ENCODE results near the gene LRRC56.
A peak's percentile ranks its signal among the peaks of the same experiment; 100 is the strongest.

LRRC56 gene

GRCh38 chr11:540583-541432 is 3.5 kb downstream of the LRRC56 start:
- no peak for DNase-seq (ENCODE audit: low read depth in 2 of 2)

GRCh38 chr11:541433-541885 is 4.1 kb downstream of the LRRC56 start:
- no peak for DNase-seq (ENCODE audit: low read depth in 2 of 2)

- DNase-seq (ENCODE audit: low read depth in 2 of 2), result no peak
These were observed 7.5 kb downstream of the LRRC56 start for GRCh38 chr11:544817-545166.

DNA sequence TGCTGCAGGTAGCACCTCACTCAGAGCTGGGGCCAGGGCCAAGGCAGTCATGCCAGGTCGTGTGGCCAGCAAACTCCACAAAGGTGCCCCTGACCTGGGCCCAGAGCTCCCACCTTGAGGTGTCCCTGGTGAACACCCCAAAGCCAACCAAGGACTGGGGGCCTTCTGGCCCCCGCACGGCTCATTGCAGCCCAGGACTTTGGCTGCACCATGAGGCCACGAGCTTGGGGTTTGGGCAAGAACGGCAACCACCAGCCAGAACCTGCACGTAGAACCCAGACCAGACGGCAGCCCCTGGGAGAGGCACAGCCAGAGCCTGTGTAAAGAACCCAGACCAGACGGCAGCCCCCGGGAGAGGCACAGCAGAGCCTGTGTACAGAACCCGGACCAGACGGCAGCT is 7.8 kb downstream of the LRRC56 start:
- no peak for DNase-seq (ENCODE audit: low read depth in 2 of 2)

GRCh38 chr11:548700-549603 is 11.6 kb downstream of the LRRC56 start:
- no peak for DNase-seq (ENCODE audit: low read depth in 2 of 2)

GRCh38 chr11:550021-550745 is 12.9 kb downstream of the LRRC56 start:
- DNase-seq (ENCODE audit: low read depth in 2 of 2), result no peak

DNA sequence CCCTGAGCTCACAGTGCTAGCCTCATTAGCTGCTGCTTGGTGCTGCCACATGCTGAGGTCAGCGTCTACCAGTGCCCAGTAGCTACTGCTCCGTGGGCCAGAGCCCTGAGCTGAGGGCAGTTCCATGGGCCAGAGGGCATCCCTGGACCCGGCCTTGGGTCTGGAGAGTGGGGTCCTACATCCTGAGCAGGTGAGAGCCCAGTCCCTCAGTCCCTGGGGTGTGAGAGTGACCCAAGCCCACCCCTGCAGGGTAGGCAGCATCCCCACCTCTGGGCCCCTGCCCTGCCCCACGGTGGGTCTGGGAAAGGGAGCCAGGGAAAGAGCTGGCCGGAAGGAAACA is 13.4 kb downstream of the LRRC56 start:
- no peak for DNase-seq (ENCODE audit: low read depth in 2 of 2)

GRCh38 chr11:551131-551530 is 13.8 kb downstream of the LRRC56 start:
- no peak for DNase-seq (ENCODE audit: low read depth in 2 of 2)

- DNase-seq (ENCODE audit: low read depth in 2 of 2), result no peak
These were observed 14.3 kb downstream of the LRRC56 start for GRCh38 chr11:551596-551995.

DNA sequence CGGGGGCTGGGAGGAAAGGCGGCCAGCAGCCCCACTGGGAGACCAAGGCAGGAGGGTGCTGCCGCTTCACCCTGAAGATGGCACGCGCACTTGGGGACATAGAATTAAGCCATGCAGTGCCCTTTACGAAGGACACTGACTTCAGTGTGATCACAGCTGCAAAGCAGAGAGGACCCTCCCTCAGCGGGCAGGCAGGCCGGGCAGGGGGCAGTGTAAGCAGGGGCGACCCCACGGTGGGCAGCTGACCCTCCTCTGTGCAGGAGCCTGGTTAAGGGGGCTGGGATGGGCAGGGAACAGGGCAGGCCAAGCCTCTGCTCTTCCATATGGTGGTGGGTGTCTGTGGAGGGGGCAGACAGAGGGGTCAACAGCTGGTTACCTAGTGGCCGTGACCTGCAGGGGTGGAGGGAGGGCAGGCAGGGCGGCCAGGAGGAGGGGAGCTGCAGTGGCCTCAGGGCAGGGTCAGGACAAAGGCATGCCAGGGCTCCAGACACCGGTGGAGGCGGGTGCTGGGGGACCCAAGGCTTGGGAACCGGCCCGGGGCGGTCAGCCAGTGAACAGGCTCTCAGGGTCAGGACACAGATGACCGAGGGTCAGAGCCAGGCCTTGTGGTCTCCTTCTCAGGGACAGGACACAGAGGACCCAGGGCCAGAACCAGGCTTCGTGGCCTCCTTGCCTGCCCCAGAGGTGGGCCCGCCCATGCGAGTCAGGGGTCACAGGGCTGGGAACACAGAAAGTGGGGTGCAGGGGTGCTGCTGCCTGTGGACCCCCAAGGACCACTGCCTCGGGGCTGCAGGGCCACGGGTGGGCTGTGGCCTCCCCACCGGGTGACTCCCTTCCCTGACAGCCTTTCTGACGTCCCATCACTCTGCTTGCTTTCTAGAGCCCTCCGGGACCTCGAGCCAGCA is 16.0 kb downstream of the LRRC56 start:
- DNase-seq (ENCODE audit: low read depth in 2 of 2), result no peak

DNA sequence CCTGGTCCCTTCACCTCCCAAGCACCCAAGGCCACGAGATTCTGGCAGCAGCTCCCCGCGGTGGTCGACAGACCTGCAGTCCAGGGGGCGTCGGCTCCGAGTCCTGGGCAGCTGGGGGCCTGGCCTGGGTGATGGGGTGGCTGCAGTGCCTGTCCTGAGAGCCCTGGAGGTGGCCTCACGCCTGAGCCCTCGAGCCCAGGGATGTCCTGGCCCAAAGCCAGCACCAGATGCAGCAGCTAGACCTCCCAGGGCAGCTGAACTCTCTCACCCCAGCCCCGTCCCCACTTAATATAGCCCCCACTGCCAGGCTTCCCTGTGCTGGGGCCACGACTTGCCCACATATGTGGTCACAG is 16.6 kb downstream of the LRRC56 start:
- DNase-seq (ENCODE audit: low read depth in 2 of 2), result no peak

- DNase-seq (ENCODE audit: low read depth in 2 of 2), result peak; percentile 76 to 80
These were observed 17.3 kb downstream of the LRRC56 start for GRCh38 chr11:554428-555226.

- DNase-seq (ENCODE audit: low read depth in 2 of 2), result no peak
These were observed 18.0 kb downstream of the LRRC56 start for GRCh38 chr11:555227-555779.

DNA sequence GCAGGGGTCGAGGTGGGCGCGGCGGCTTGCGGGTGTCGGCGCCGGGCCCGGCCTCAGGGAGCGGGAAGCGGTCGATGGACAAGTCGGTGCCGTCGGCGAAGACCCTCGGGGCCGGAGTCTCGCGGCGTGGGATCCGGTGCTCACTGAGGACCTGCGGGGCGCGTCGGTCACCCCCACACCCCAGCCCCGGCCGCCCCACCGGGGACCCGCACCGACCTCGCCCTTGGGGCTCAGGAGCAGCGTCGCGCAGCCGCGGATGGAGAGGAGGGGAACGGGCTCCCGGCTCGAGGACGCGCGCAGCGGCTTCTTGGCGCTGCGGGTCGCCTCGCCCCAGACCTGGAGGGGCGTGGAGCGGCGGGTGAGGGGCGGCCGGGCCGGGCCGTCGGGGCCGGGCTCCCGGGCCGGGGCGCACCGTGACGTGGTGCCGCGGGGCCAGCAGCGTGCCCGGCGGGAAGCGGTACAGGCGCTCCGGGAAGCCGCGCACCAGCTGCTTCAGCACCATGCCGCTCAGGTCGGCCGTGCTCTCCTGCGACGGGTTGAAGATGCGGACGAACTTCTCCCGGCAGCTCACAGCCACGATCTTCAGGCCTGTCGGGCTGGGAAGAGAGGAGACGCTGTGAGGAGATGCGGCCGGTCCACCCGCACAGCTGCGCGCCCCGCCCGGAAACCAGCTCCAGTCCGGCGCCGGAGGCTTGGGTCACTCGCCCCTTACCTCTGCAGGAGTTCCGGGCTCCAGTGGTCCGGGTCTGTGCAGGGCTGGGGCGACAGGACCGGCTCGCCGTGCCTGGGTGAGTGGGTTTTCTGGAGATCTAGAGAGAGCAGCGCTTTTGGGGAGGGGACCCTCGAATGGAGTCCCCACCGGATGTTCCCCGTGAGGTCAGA is 18.7 kb downstream of the LRRC56 start:
- DNase-seq (ENCODE audit: low read depth in 2 of 2), result no peak

- no peak for DNase-seq (ENCODE audit: low read depth in 2 of 2)
These were observed 19.4 kb downstream of the LRRC56 start for GRCh38 chr11:556662-557256.

- DNase-seq (ENCODE audit: low read depth in 2 of 2), result no peak
These were observed 20.2 kb downstream of the LRRC56 start for GRCh38 chr11:557328-558132.

DNA sequence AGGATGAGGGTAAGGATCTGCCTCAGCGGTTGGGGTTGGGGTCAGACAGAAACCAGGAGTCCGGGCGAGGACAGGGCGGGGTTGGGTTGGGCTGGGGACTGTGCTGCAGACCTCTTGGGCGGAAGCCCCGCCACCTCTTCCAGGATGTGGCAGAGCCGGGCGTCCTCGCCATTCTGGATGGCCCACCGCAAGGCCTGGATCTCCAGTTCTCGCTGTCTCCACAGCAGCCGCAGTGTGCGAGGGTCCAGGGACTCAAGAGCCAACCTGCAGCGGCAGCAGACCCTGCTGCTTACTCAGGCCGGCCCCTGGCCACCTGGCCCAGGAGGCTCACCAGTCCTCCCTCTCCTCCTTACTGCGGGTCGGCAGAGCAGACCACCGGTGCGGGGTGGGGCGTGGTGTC is 21.2 kb downstream of the LRRC56 start:
- no peak for DNase-seq (ENCODE audit: low read depth in 2 of 2)

Measured in stimulated activated CD4-positive, alpha-beta T cell treated with anti-CD3 and anti-CD28 coated beads, Interleukin-1b, Interleukin-23, amount 100 ng/mL, for 4 hours (primary cell).